Measurements from ENCODE around the gene AP1AR.

- TF ChIP-seq EZH2 (IDR thresholded peaks at IDR 0.05; ENCODE audit: borderline replicate concordance, low read length) = no peak
- TF ChIP-seq, protein P1, sequence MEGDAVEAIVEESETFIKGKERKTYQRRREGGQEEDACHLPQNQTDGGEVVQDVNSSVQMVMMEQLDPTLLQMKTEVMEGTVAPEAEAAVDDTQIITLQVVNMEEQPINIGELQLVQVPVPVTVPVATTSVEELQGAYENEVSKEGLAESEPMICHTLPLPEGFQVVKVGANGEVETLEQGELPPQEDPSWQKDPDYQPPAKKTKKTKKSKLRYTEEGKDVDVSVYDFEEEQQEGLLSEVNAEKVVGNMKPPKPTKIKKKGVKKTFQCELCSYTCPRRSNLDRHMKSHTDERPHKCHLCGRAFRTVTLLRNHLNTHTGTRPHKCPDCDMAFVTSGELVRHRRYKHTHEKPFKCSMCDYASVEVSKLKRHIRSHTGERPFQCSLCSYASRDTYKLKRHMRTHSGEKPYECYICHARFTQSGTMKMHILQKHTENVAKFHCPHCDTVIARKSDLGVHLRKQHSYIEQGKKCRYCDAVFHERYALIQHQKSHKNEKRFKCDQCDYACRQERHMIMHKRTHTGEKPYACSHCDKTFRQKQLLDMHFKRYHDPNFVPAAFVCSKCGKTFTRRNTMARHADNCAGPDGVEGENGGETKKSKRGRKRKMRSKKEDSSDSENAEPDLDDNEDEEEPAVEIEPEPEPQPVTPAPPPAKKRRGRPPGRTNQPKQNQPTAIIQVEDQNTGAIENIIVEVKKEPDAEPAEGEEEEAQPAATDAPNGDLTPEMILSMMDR (IDR thresholded peaks at IDR 0.05; ENCODE audit: low read length) = no peak
These were observed 38.5 kb downstream of the AP1AR start for GRCh38 chr4:112270051-112270450.

Measured in OCI-LY1 (cell line).